CD4-positive, alpha-beta T cell treated with Interleukin-17A for 4 hours (primary cell): ENCODE results near the gene GABARAP.

ENCODE experiments used
- DNase-seq: peaks from one replicate; pipeline ENCODE4 v3.0.0-alpha.2; 2020; ENCODE audit warnings: mixed read lengths

GABARAP gene

GRCh38 chr17:7205561-7205960 lies 36.7 kb downstream of the GABARAP start:
- no peak for DNase-seq

GRCh38 chr17:7204828-7205461 lies 37.3 kb downstream of the GABARAP start:
- peak; percentile 94 for DNase-seq

- DNase-seq: peak; percentile 17
These were observed 37.9 kb downstream of the GABARAP start for GRCh38 chr17:7204336-7204735.

GRCh38 chr17:7203391-7203790 lies 38.9 kb downstream of the GABARAP start:
- DNase-seq: no peak

GRCh38 chr17:7196651-7197401 lies 45.4 kb downstream of the GABARAP start:
- DNase-seq: no peak

- no peak for DNase-seq
These were observed 46.3 kb downstream of the GABARAP start for GRCh38 chr17:7195971-7196370.

- no peak for DNase-seq
These were observed 49.8 kb downstream of the GABARAP start for GRCh38 chr17:7192271-7192937.

- peak; percentile 28 for DNase-seq
These were observed 50.5 kb downstream of the GABARAP start for GRCh38 chr17:7191571-7192270.

GRCh38 chr17:7191069-7191468 lies 51.2 kb downstream of the GABARAP start:
- no peak for DNase-seq

GRCh38 chr17:7190276-7190917 lies 51.9 kb downstream of the GABARAP start:
- no peak for DNase-seq
